ENCODE measurements around the gene KCNH6.

Gene KCNH6

GRCh38 chr17:63488851-63489250, 34.3 kb upstream of the KCNH6 start:
- no peak for DNase-seq (ENCODE audit: low read depth in 3 of 3)

GRCh38 chr17:63489291-63489690, 33.9 kb upstream of the KCNH6 start:
- no peak for DNase-seq (ENCODE audit: low read depth in 3 of 3)

- DNase-seq (ENCODE audit: low read depth in 3 of 3): no peak
Measured at GRCh38 chr17:63490329-63490728, 32.8 kb upstream of the KCNH6 start.

GRCh38 chr17:63490858-63491400, 32.2 kb upstream of the KCNH6 start:
- no peak for DNase-seq (ENCODE audit: low read depth in 3 of 3)

GRCh38 chr17:63491413-63491812, 31.7 kb upstream of the KCNH6 start:
- DNase-seq (ENCODE audit: low read depth in 3 of 3): no peak

- no peak for DNase-seq (ENCODE audit: low read depth in 3 of 3)
Measured at GRCh38 chr17:63491977-63492618, 31.1 kb upstream of the KCNH6 start.

GRCh38 chr17:63492940-63493339, 30.2 kb upstream of the KCNH6 start:
- DNase-seq (ENCODE audit: low read depth in 3 of 3): no peak

GRCh38 chr17:63493411-63493810, 29.7 kb upstream of the KCNH6 start:
- no peak for DNase-seq (ENCODE audit: low read depth in 3 of 3)

- no peak for DNase-seq (ENCODE audit: low read depth in 3 of 3)
Measured at GRCh38 chr17:63494300-63494928, 28.7 kb upstream of the KCNH6 start.

GRCh38 chr17:63495491-63495890, 27.7 kb upstream of the KCNH6 start:
- DNase-seq (ENCODE audit: low read depth in 3 of 3): no peak

GRCh38 chr17:63496177-63496576, 27.0 kb upstream of the KCNH6 start:
- no peak for DNase-seq (ENCODE audit: low read depth in 3 of 3)

- no peak for DNase-seq (ENCODE audit: low read depth in 3 of 3)
Measured at GRCh38 chr17:63496663-63497400, 26.3 kb upstream of the KCNH6 start.

GRCh38 chr17:63497708-63498483, 25.3 kb upstream of the KCNH6 start:
- no peak for DNase-seq (ENCODE audit: low read depth in 3 of 3)

- no peak for DNase-seq (ENCODE audit: low read depth in 3 of 3)
Measured at GRCh38 chr17:63498626-63499195, 24.4 kb upstream of the KCNH6 start.

- no peak for DNase-seq (ENCODE audit: low read depth in 3 of 3)
Measured at GRCh38 chr17:63500543-63501390, 22.4 kb upstream of the KCNH6 start.

GRCh38 chr17:63503341-63503705, 19.8 kb upstream of the KCNH6 start:
- no peak for DNase-seq (ENCODE audit: low read depth in 3 of 3)

GRCh38 chr17:63504261-63504660, 18.9 kb upstream of the KCNH6 start:
- DNase-seq (ENCODE audit: low read depth in 3 of 3): no peak

GRCh38 chr17:63505341-63505740, 17.8 kb upstream of the KCNH6 start:
- DNase-seq (ENCODE audit: low read depth in 3 of 3): no peak

GRCh38 chr17:63506627-63507026, 16.5 kb upstream of the KCNH6 start:
- DNase-seq (ENCODE audit: low read depth in 3 of 3): no peak

GRCh38 chr17:63511331-63511730, 11.8 kb upstream of the KCNH6 start:
- DNase-seq (ENCODE audit: low read depth in 3 of 3): no peak

GRCh38 chr17:63512388-63512787, 10.8 kb upstream of the KCNH6 start:
- DNase-seq (ENCODE audit: low read depth in 3 of 3): no peak

Data from stimulated activated CD4-positive, alpha-beta T cell treated with anti-CD3 and anti-CD28 coated beads, TNF-alpha, amount 100 ng/mL, for 48 hours (primary cell).